Islet precursor cell (in vitro differentiated cells): ENCODE data around the gene IL1RAP.

Source experiments
- DNase-seq: peaks from one replicate; pipeline ENCODE4 v3.0.0-alpha.2; 2018

The IL1RAP gene

DNA sequence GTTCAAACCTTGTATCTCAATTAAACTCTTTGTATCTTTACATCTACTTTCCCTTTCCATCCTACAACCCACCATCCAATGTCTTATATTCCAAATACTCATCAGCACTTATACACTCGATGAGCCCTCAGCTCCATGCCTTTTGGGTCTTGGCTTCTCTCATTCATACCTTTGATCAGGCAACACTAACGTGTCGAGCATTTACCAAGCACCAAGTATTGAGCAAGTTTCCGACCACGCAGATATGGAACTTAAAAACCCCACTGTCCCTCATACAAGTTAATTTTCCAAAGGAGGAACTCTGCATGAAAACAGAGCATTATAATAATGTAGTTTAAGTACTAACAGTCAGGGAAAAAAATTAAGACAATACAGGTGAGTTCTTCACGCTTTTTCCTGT is 102.8 kb downstream of the IL1RAP start:
- no peak for DNase-seq

DNA sequence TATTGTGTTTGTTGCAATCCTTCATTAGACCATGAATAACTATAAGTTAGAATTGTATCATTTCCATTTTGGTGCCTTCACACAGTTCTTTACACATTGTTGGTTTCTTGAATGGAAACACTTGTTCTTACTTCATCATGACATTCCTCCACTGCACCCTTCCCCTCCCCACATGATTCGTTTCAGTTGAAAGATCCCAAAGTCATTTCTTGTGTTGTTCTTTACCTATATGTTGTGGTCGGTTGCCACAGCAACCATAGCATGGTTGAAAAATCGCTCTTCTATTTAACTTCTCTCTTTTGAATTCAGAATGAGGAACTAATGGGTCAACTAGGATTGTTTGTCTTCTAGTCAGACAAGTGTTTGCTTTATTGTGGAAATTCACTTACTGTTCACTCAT is 103.3 kb downstream of the IL1RAP start:
- no peak for DNase-seq

DNA sequence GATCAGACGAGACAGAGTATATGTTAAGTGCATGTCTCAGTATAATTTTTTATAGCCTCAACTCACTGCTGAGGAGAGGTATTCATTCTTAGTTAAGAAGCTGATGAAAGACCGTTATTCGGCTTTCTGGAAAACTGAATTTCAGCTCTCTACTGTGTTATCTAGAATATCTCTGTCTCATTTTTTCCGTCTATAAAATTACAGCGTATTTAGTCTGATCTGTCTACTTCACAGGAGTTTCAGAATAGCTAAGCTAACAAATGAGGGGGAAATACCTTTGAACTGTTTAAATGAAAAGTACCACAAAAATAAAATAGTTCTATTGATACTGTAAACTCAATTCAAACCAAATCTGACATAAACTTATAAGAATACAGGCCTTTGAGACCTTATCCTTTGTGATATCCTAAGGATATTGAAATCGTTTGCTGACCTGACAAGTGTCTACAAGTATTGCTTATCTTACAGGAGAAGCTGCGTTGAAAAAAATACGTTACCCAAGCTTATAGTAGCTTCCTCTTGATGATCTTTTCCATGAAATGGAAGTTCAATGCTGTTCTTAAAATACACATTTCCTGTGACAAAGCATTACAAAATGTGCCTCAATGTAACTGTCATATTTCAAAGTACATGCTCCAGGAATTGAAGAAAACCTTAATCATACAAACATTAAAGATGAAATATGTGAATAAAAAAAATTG is 104.6 kb downstream of the IL1RAP start:
- DNase-seq: no peak

DNA sequence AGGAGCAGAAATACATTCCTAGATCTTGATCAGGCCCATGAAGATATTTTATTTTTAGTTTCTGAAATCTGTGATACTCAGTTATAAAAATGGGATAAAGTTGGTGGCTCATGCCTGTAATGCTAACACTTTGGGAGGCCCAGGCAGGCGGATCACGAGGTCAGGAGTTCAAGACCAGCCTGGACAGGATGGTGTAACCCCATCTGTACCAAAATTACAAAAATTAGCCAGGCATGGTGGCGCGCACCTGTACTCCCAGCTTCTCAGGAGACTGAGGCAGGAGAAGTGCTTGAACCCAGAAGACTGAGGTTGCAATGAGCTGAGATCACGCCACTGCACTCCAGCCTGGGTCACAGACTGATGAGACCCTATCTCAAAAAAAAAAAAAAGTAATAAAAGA is 105.5 kb downstream of the IL1RAP start:
- no peak for DNase-seq

DNA sequence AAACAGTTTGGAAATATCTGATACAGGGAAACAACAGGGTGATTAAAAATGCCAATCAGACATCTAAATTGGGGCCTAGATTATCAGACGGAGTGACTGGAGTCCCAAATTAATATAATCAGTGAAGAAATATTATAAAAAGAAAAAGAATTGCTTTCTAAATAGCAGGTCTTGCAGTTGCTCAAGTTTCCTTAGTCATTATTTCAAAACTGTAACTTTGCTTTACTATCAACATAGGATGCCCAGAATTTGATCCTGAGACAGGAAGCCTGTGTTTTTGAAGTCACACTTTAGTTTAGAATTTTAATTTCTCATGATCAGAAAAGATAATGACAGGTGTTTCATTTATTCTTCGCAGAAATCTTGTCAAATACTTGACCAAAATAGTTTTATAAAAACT is 105.9 kb downstream of the IL1RAP start:
- DNase-seq: no peak

DNA sequence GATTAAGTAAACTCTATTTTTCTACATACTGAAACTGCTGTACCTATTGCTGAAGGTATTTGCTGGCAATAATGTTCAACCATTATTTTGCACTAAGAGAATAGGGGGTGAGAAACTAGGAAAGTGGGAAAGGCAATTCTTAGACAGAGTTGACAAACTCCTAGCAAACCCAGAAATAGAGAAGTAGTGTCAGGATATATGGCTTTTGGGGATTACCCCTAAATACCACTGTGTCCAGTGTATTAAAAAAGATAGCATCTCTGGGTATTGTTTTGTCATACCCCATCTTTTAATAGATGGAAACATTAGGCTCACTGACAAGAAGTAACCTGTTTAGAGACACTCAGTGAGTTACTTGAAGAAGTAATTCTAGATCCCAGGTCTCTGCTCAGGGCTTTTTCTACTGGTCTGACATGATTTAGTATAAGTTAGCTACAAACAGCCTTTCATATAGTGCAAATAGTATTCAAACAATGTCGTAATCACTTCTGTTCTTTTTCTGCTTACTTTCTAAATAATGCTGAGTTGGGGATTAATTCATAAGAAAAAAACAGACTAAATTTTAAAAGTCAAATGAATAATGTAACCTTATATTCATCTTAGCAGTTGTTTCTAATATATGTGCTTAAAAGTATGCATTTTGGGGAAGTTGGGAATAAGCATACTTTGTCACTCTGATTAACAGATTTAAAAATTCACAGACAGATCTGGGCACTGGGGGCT is 107.2 kb downstream of the IL1RAP start:
- DNase-seq: no peak

DNA sequence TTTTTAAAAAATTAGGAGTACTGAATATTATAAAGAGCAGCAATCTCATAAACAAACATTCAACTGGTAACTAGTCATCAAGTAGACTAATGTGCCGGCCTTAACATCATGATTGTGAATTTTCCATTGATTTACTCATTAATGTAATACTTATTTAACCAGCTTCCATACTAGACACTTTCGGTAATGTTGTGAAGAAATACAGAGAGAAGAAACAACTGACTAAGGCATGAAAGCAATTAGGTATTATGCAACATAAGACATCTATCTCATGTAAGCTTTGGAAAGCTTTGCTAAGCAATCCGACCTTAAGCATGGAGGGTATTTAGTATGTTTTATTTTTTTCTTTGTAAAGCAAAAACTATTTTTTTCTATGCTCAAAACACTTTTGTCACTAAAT is 108.0 kb downstream of the IL1RAP start:
- no peak for DNase-seq

DNA sequence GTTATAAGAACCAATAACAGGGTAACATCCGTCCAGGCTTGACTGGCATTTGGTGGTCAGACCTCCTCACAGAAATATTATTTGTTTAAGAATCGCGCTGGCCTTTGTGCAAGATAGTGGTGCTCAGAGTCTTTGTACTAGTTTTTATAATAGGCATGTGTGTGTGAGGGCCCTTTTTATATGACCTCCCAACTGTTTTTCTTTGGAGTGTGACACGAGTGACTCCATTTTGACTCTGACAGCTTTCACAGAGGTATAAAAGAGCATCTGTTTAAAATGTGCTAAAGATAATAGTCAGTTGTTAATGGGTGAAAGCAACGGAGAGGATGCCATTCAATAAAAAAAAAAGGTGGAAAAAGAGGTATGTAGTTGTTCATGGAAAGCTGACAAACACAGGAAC is 110.4 kb downstream of the IL1RAP start:
- no peak for DNase-seq

DNA sequence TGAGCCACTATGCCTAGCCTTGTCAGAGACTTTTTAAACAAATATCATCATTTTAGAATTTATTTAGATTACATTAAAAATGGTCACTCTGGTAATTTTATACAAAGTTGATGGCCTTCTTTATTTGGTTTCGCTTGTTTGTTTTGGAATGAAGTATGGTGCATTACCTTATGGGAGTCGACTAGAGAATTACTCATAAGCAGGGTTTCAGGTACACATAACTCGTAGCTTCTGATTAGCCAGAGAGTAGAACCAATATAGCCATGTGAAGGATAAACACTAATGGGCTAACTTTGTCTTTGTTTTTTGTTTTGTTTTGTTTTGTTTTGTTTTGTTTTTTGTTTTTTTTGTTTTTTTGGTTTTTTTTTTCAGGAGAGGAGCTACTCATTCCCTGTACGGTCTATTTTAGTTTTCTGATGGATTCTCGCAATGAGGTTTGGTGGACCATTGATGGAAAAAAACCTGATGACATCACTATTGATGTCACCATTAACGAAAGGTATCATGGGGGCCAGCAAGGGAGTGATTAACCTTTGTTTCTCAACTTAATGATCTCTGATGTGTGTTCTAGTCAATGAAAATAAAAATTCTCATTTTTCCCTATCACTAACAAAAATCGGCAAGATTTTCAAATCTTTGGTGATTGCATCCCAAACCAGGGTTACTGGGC is 113.2 kb downstream of the IL1RAP start:
- DNase-seq: no peak

DNA sequence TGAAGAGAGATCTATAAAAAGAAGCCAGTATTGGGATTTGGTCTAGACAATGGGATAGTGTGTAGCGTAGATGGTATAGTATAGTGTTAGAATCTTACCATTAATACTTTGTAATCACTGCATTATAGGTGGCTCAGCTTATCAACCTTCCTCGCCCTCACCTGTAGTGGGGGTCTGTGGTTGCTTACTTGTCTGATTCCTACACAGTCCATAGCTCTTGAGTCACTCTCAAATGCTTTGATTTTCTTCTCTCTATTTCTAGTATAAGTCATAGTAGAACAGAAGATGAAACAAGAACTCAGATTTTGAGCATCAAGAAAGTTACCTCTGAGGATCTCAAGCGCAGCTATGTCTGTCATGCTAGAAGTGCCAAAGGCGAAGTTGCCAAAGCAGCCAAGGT is 115.2 kb downstream of the IL1RAP start:
- DNase-seq: no peak

DNA sequence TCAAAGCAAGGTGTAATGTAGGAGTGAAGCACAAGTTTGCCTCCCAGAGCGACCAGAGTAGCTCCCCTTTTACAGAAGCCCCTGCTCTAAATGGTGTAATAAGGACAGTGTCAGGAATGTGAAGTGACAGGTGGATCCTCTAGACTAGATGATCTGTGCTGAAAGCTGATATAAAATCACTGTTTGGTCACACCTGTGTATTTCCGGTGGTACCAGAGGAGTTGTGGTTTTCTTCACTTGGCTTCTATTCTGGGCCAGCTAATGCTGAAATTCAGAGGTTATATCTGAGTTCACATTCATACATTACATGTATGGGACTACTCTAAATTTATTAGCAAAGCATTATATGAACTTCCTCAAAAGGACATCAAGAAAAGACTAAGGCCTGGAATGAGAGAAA is 117.4 kb downstream of the IL1RAP start:
- no peak for DNase-seq

DNA sequence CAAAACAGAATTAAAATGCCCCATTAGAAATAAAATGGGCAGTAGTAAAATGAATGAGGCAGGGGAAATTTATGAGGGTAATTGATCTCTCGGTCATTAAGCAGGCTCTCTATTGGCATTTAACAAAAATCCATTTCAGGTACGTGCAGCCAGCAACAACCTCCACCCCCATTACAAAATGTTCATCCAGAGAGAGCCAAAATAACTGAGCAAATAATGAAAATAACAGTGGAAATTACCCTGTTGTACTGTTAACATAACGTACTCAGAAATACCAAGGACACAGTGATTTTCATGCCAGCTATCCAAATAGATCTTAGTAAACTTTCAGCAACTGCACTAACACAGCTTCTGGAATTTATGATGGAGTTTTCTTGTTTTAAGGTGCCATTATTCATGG is 127.7 kb downstream of the IL1RAP start:
- DNase-seq: no peak

DNA sequence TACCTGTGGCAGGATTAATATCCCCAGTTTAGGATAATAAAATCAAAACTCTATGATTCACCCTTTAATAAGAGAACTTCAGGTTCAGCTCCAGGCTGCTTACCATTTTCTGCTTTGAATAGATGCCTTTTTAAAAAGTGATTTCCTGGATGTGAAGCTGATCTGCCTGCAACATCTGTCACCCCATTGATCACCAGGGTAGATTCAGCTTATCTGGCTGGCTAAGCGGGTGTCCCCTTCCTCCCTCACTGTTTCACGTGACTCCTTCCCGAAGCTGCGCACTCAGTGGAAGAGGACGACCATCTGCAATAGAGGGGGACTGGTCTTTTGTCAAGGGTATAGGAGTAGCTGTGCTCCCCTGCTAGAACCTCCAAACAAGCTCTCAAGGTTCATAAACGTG is 128.1 kb downstream of the IL1RAP start:
- DNase-seq: no peak

DNA sequence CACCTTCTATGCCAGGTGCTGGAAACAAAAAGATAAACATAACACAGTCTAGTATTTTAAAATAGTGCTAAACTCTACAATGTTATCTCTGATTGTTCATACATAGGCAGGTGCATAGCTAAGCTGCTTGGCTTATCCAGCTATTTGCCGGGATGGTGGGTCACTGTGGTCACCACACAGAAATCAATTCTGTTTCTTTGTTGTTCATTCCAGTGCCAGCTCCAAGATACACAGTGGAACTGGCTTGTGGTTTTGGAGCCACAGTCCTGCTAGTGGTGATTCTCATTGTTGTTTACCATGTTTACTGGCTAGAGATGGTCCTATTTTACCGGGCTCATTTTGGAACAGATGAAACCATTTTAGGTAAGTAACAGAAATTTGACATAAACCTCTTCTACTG is 130.2 kb downstream of the IL1RAP start:
- no peak for DNase-seq

DNA sequence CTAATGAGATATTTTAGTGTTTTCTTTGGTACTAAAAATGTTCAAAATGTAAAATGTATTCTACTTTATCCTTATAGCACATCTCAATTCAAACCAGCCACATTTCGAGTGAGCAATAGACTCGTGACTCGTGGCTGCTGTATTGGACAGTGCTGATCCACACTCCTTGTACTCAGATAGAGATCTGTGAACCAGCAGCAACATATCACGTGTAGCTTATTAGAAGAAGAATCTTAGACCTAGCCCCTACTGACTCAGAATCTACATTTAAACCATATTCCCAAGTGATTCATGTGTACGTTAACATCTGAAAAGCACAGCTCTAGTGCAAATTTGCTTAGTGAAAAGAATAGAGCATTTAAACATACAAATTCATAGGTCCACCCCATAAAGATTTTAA is 130.9 kb downstream of the IL1RAP start:
- DNase-seq: no peak

DNA sequence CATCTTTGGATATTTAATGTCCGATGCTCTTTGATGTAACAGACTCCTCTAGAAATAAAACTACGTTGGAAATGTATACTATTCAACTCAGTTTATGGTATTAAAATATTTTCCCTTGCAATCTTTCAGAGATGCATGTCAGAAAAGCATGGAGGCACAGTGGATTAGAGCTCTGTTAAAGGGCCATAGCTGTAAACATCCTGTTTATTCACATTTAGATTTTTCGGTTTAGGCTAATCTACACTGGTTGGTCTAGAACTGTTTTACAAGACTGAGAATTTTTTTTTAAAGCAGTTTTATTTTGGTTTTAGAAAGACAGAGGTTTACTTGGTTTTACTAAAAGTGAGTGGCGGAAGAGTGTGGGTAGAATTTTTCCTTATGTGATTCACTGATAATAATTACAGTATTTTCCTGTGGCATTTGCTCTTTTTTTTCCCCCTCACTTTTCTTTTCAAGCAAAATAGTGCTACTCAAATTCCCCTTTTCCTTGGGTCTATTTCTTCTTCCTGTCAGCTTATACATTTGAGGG is 132.1 kb downstream of the IL1RAP start:
- no peak for DNase-seq

DNA sequence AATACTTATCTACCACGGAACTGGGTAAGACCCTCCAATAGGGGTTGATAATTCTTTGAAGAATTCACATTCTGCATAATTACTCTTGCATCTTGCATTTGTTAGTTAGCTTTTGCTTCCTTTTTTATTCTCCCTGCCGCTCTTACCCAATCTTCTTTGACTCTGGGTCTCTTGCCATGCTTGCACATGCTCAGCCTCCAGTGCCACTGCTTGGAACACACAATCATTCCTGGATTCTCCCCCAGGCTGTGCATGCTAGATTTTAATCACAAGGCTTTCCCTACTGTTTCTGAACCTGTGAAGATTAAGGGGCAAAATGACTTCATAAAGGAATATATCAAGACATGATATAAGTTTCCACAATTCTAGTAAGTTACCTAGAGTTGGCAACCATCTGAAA is 133.1 kb downstream of the IL1RAP start:
- DNase-seq: no peak

DNA sequence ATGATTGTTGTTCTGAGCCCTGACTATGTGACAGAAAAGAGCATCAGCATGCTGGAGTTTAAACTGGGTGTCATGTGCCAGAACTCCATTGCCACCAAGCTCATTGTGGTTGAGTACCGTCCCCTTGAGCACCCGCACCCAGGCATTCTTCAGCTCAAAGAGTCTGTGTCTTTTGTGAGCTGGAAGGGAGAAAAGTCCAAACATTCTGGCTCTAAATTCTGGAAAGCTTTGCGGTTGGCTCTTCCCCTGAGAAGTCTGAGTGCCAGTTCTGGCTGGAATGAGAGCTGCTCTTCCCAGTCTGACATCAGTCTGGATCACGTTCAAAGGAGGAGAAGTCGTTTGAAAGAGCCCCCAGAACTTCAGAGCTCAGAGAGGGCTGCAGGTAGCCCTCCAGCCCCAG is 142.0 kb downstream of the IL1RAP start:
- no peak for DNase-seq

DNA sequence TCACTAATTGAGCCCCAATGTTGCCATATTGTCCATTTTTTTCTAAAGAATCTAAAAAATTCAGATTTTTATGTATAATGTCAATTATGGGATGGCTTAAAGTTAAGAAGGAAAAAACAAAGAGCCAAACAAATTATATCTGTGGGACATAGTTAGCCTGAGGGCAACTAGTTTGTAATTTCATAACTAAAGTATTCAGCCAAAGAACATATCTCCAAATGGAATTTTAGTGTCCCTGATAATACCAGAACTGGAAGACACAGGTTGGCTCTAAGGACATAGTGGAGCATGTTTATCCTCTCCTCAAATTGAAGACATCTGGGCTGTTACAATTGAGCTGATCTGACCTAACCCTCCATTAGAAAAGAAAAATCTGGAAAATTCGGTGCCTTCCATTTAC is 144.2 kb downstream of the IL1RAP start:
- DNase-seq: no peak

DNA sequence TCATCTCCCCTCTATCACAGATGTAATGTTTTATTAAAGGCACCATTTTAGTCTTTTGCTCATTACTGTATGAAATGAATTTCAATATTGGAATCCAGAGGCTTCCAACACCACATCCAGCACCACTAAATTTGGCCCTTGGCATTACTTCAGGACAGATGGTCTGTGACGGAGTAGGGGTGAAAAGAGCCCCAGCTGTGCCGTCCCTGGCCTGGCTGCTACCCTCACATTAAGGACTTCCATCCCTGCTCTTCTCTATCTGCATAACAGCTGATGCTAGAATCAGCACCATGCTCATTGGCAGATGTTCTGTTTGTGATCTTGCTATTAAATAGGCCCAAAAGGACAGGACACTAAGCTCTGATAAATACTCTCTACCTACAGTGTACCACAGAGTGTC is 152.9 kb downstream of the IL1RAP start:
- no peak for DNase-seq

DNA sequence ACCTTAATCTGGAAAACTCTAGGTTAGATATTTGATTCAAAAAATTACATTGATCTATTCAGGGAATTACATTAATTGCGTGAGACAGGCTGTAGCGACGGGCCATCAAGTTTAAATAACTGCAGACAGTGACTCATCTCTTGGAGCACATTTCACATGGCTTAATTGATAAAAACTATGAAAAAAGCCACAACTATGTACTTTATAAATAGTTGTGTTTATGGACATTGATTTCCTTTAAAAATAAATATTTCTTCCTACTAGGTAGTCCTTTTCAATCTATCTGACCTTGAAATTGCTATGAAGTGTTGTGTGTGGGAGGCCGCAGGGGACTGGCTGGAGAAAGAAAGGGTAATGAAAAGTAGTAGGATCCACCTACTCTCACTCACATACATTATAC is 157.8 kb downstream of the IL1RAP start:
- no peak for DNase-seq

DNA sequence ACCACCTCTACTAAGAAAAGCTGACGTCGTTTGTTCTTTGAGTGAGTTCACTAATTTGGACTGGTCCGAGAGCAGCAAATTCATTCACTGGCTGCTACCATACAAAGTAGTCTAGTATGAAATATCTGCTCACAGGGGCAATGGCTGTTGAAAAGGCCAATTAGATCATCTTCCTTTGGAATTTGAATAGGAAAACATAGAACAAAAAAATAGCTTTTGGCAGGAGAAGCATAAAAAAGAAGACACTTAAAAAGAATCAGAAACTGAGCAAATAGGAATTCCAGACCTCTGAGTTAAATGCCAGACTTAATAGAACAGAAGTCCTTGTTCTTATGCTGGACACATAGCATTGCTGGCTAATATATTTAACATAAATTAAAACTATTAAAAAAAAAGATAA is 159.3 kb downstream of the IL1RAP start:
- no peak for DNase-seq

DNA sequence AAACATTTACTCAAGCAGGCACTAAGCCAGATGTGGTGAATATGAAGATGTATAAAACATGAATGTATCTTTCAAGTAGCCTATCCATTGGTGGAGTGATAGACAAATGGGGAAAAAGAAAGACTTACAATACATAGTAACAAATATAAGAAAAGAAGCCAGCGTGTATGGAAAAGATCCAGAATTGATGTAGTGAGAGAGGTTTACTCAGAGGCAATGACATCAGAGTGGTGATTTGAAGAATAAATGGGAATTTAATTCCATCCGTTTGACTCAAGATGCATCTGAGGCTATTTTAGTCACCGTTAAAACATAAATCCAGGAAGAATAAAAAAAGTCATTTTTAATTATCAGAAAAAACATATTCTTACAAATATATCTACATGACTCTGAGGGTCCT is 162.6 kb downstream of the IL1RAP start:
- DNase-seq: no peak

DNA sequence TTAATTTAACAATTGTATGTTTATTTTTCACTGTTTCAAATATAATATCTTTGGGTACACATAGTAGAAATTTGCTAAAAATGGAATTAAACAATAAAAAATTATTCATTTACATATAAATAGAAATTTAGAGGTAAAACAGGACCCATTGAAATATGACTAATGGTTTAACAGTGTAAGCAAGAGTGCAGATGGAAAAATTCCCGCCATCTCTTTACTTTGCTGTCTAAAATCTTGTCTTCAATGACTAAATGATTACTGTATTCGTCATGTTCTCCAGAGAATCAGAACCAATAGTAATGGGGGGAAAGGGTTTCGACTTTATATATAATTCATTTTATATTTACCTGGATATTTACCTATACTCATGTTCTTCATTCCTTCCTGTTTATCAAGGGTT is 163.1 kb downstream of the IL1RAP start:
- DNase-seq: no peak
